CD14-positive monocyte (primary cell): Measurements from ENCODE around the gene FLII. TPM values are rescaled to one million over a fixed set of nuclear protein-coding genes. Genes with fewer than 3 reads are reported as not detected.

Experiments
- DNase-seq, 3 donors: peaks; one replicate each; pipeline ENCODE4 v3.0.0-alpha.2; 2011 to 2022
- H2AFZ ChIP-seq: 2 replicates; pipeline ENCODE4 v1.6.0; 2012; ENCODE audit warnings: mild to moderate bottlenecking, low read depth, low read length, inconsistent platforms; ENCODE audit not compliant: insufficient read depth, poor library complexity, severe bottlenecking
- H3K27ac ChIP-seq, 2 donors: 1 replicate in 1 of 2; 2 replicates in 1 of 2; pipeline ENCODE4 v1.5.1; 2012 to 2013; ENCODE audit warnings: low read length in 2 of 2, control low read depth in 1 of 2, inconsistent platforms in 1 of 2, low read depth in 1 of 2, mild to moderate bottlenecking in 1 of 2
- H3K27me3 ChIP-seq, 2 donors: one replicate each; pipeline versions ENCODE4 v1.6.0 to v1.6.1; 2011 to 2013; ENCODE audit warnings: low read length in 2 of 2; ENCODE audit not compliant: control insufficient read depth in 2 of 2, insufficient read depth in 2 of 2
- H3K36me3 ChIP-seq, 2 donors: replicated peaks in 1 of 2; 1 replicate in 1 of 2; 2 replicates in 1 of 2; pipeline versions ENCODE4 v1.5.1 to v1.6.1; 2012 to 2013; ENCODE audit warnings: low read length in 2 of 2, control low read depth in 1 of 2, inconsistent platforms in 1 of 2, mild to moderate bottlenecking in 1 of 2; ENCODE audit not compliant: insufficient read depth in 2 of 2, control insufficient read depth in 1 of 2
- H3K4me1 ChIP-seq, 2 donors: 1 replicate in 1 of 2; 2 replicates in 1 of 2; pipeline versions ENCODE4 v1.5.1 to v1.6.1; 2012 to 2013; ENCODE audit warnings: low read length in 2 of 2, control low read depth in 1 of 2, inconsistent platforms in 1 of 2, mild to moderate bottlenecking in 1 of 2, moderate library complexity in 1 of 2; ENCODE audit not compliant: insufficient read depth in 2 of 2, control insufficient read depth in 1 of 2
- H3K4me2 ChIP-seq: replicated peaks from 2 replicates; pipeline ENCODE3; 2012; ENCODE audit warnings: low read length, moderate library complexity, mild to moderate bottlenecking; ENCODE audit not compliant: poor library complexity, severe bottlenecking; ENCODE audit errors: extremely low read depth
- H3K4me3 ChIP-seq, 3 experiments: fragments of 200-600 bp in 1 of 3; sonication (generic) in 1 of 3; replicated peaks in 1 of 3; 1 replicate in 2 of 3; 2 replicates in 1 of 3; pipeline ENCODE4 v1.5.1; 2011 to 2013; ENCODE audit warnings: low read length in 3 of 3, mild to moderate bottlenecking in 3 of 3, control low read depth in 2 of 3, low read depth in 2 of 3, inconsistent platforms in 1 of 3, moderate library complexity in 1 of 3
- H3K79me2 ChIP-seq: 2 replicates; pipeline ENCODE4 v1.6.0; 2012; ENCODE audit warnings: mild to moderate bottlenecking, control low read depth, inconsistent platforms, low read length, moderate library complexity; ENCODE audit not compliant: insufficient read depth
- H3K9ac ChIP-seq: 2 replicates; pipeline ENCODE4 v1.6.0; 2017; ENCODE audit warnings: low read length, mild to moderate bottlenecking; ENCODE audit not compliant: insufficient read depth, poor library complexity, severe bottlenecking
- H3K9me3 ChIP-seq, 2 donors: replicated peaks in 1 of 2; 1 replicate in 1 of 2; 2 replicates in 1 of 2; pipeline versions ENCODE4 v1.5.1 to v1.6.1; 2012 to 2013; ENCODE audit warnings: low read length in 2 of 2, control low read depth in 1 of 2; ENCODE audit not compliant: control insufficient read depth in 1 of 2, insufficient read depth in 1 of 2
- H4K20me1 ChIP-seq: 2 replicates; pipeline ENCODE4 v1.6.0; 2012; ENCODE audit warnings: mild to moderate bottlenecking, low read length, control low read depth, moderate library complexity; ENCODE audit not compliant: insufficient read depth
- H3K27ac Mint-ChIP-seq, 7 donors: one replicate each; pipeline ENCODE4 v1.8.0; 2020; ENCODE audit warnings: mild to moderate bottlenecking in 7 of 7, mixed read lengths in 7 of 7, moderate library complexity in 6 of 7, inconsistent platforms in 2 of 7
- H3K27me3 Mint-ChIP-seq, 3 donors: one replicate each; pipeline ENCODE4 v1.8.0; 2021 to 2022; ENCODE audit warnings: low read depth in 3 of 3, mild to moderate bottlenecking in 3 of 3, mixed read lengths in 3 of 3, moderate library complexity in 3 of 3, inconsistent platforms in 1 of 3
- H3K36me3 Mint-ChIP-seq, 2 donors: one replicate each; pipeline ENCODE4 v1.8.0; 2020; ENCODE audit warnings: mixed read lengths in 2 of 2, inconsistent platforms in 1 of 2, mild to moderate bottlenecking in 1 of 2
- H3K4me1 Mint-ChIP-seq: one replicate; pipeline ENCODE4 v1.8.0; 2020; ENCODE audit warnings: mild to moderate bottlenecking, mixed read lengths
- H3K4me3 Mint-ChIP-seq, 2 donors: one replicate each; pipeline ENCODE4 v1.8.0; 2020; ENCODE audit warnings: mild to moderate bottlenecking in 2 of 2, mixed read lengths in 2 of 2, moderate library complexity in 1 of 2
- H3K9me3 Mint-ChIP-seq, 7 donors: one replicate each; pipeline ENCODE4 v1.8.0; 2020 to 2022; ENCODE audit warnings: mixed read lengths in 7 of 7, mild to moderate bottlenecking in 6 of 7, moderate library complexity in 6 of 7, inconsistent platforms in 2 of 7
- CTCF ChIP-seq: fragments of 200-600 bp; IDR thresholded peaks from one replicate; pipeline ENCODE4 v1.8.0; 2022; ENCODE audit warnings: antibody characterized with exemption, mild to moderate bottlenecking
- WGBS: methylation state at CpG from one replicate; pipeline ENCODE4 v1.1.5; 2013; ENCODE audit warnings: missing lambda C conversion rate; ENCODE audit not compliant: insufficient coverage; 5-methylcytosine and 5-hydroxymethylcytosine counted together
- intact Hi-C, 2 donors: fragments of 100-400 bp; cut with micrococcal nuclease; formaldehyde crosslinking; loops; one replicate each; pipeline versions ENCODE4 v1.15.0 to v1.15.1; 2023
- polyA plus RNA-seq, 3 donors: library from polyadenylated mRNA; depleted of rRNA in 1 of 3; unstranded in 2 of 3; stranded (reverse) in 1 of 3; fragments of 300-500 nt in 2 of 3; fragments of >200 nt in 1 of 3; fragmentation: Illumina TruSeq in 2 of 3; gene quantifications; 1 replicate in 2 of 3; 2 replicates in 1 of 3; pipeline ENCODE4 v1.2.3, GENCODE V29; 2012 to 2021

The FLII gene
- polyA plus RNA-seq, 3 donors: 145 to 724 (median 227) TPM

GRCh38 chr17:18281788-18282187, 23.2 kb upstream of the FLII start:
- Histone ChIP-seq H3K4me2 (no peak overlapping the region), H2AFZ (no peak overlapping the region), H3K27me3 (no peaks in the 10 kb centered on the region), H3K79me2 (no peaks in the 10 kb centered on the region), H3K36me3 (peaks cover 86 to 98% of the 10 kb centered on the region in 2 donors), H3K9ac (no peak overlapping the region), H3K9me3 (no peaks in the 10 kb centered on the region), H3K4me1 (no peaks in the 10 kb centered on the region), H3K4me3 (no peak overlapping the region), H4K20me1 (peaks cover 7% of the 10 kb centered on the region), H3K27ac (no peak overlapping the region)
- no peak for DNase-seq
- intact Hi-C loops: no loop called here
- H3K36me3 Mint-ChIP-seq: peaks cover 77 to 99% of the 10 kb centered on the region in 2 donors
- H3K27me3 Mint-ChIP-seq: peaks cover 0 to 1% (median 0%) of the 10 kb centered on the region in 3 donors
- no peaks in the 10 kb centered on the region for H3K4me1 Mint-ChIP-seq
- H3K27ac Mint-ChIP-seq: peak overlapping the region in 1 of 7 donors; percentile 45
- no peak overlapping the region for H3K4me3 Mint-ChIP-seq
- TF ChIP-seq CTCF: no peak
- 87% methylated on average over 3 of the region's 6 CpGs for WGBS
- no peaks in the 10 kb centered on the region for H3K9me3 Mint-ChIP-seq

GRCh38 chr17:18280766-18281371, 22.3 kb upstream of the FLII start:
- Histone ChIP-seq H3K4me2 (no peak overlapping the region), H3K27me3 (no peaks in the 10 kb centered on the region), H3K4me1 (no peaks in the 10 kb centered on the region), H3K79me2 (no peaks in the 10 kb centered on the region), H4K20me1 (peaks cover 7% of the 10 kb centered on the region), H3K9ac (no peak overlapping the region), H3K27ac (no peak overlapping the region), H2AFZ (no peak overlapping the region), H3K9me3 (no peaks in the 10 kb centered on the region), H3K4me3 (no peak overlapping the region), H3K36me3 (peaks cover 90 to 99% of the 10 kb centered on the region in 2 donors)
- no peak for TF ChIP-seq CTCF
- 100% methylated on average over 1 of the region's 5 CpGs for WGBS
- H3K27me3 Mint-ChIP-seq: peaks cover 0 to 1% (median 0%) of the 10 kb centered on the region in 3 donors
- intact Hi-C loops: no loop called here
- no peak for DNase-seq
- H3K27ac Mint-ChIP-seq: no peak overlapping the region
- no peak overlapping the region for H3K4me3 Mint-ChIP-seq
- H3K9me3 Mint-ChIP-seq: no peaks in the 10 kb centered on the region
- H3K36me3 Mint-ChIP-seq: peaks cover 81 to 99% of the 10 kb centered on the region in 2 donors
- H3K4me1 Mint-ChIP-seq: no peaks in the 10 kb centered on the region
